Parathyroid adenoma (tissue), 2 donors: Measurements from ENCODE around the gene SEMA4C.

Experiments used
- H2AFZ ChIP-seq: fragments of 300-600 bp; sonication (generic); one replicate; pipeline ENCODE4 v1.7.0; 2017; ENCODE audit warnings: antibody characterized with exemption, mild to moderate bottlenecking
- H3K27ac ChIP-seq: fragments of 300-600 bp; sonication (generic); one replicate; pipeline ENCODE4 v1.7.0; 2017
- H3K27me3 ChIP-seq: fragments of 300-600 bp; sonication (generic); one replicate; pipeline ENCODE4 v1.7.0; 2017; ENCODE audit warnings: low read length; ENCODE audit not compliant: control insufficient read depth, insufficient read depth
- H3K36me3 ChIP-seq: fragments of 300-600 bp; sonication (generic); one replicate; pipeline ENCODE4 v1.7.0; 2017; ENCODE audit warnings: low read length; ENCODE audit not compliant: control insufficient read depth, insufficient read depth
- H3K4me1 ChIP-seq: fragments of 300-600 bp; sonication (generic); one replicate; pipeline ENCODE4 v1.7.0; 2017; ENCODE audit warnings: control low read depth
- H3K4me2 ChIP-seq: fragments of 300-600 bp; sonication (generic); one replicate; pipeline ENCODE4 v1.7.0; 2017; ENCODE audit warnings: low read length
- H3K4me3 ChIP-seq: fragments of 300-600 bp; sonication (generic); one replicate; pipeline ENCODE4 v1.7.0; 2017; ENCODE audit warnings: low read depth, low read length
- H3K79me2 ChIP-seq: fragments of 300-600 bp; sonication (generic); one replicate; pipeline ENCODE4 v1.7.0; 2017; ENCODE audit warnings: control low read depth
- H3K9ac ChIP-seq: fragments of 300-600 bp; sonication (generic); one replicate; pipeline ENCODE4 v1.7.0; 2017; ENCODE audit warnings: mild to moderate bottlenecking
- H3K9me3 ChIP-seq: fragments of 300-600 bp; sonication (generic); one replicate; pipeline ENCODE4 v1.7.0; 2017; ENCODE audit warnings: low read length; ENCODE audit not compliant: control insufficient read depth
- CTCF ChIP-seq: fragments of 300-600 bp; sonication (generic); IDR thresholded peaks from one replicate; pipeline ENCODE4 v1.7.0; 2017; ENCODE audit warnings: antibody characterized with exemption, mild to moderate bottlenecking
- donor health status: primary hyperparathyroidism.

SEMA4C gene

GRCh38 chr2:96878171-96878570 is 8.3 kb upstream of the SEMA4C start:
- Histone ChIP-seq H3K4me2 (no peak overlapping the region), H2AFZ (no peak overlapping the region), H3K79me2 (no peaks in the 10 kb centered on the region), H3K9ac (no peak overlapping the region), H3K9me3 (no peaks in the 10 kb centered on the region), H3K27ac (no peak overlapping the region), H3K4me3 (no peak overlapping the region), H3K4me1 (peaks cover 9% of the 10 kb centered on the region), H3K36me3 (no peaks in the 10 kb centered on the region), H3K27me3 (no peaks in the 10 kb centered on the region)
- TF ChIP-seq CTCF, result no peak

GRCh38 chr2:96877631-96878092 is 7.8 kb upstream of the SEMA4C start:
- Histone ChIP-seq H3K27me3 (no peaks in the 10 kb centered on the region), H3K27ac (no peak overlapping the region), H3K4me3 (no peak overlapping the region), H2AFZ (no peak overlapping the region), H3K9ac (no peak overlapping the region), H3K79me2 (no peaks in the 10 kb centered on the region), H3K9me3 (no peaks in the 10 kb centered on the region), H3K4me1 (peaks cover 9% of the 10 kb centered on the region), H3K36me3 (no peaks in the 10 kb centered on the region), H3K4me2 (no peak overlapping the region)
- TF ChIP-seq CTCF, result no peak

GRCh38 chr2:96877042-96877451 is 7.2 kb upstream of the SEMA4C start:
- Histone ChIP-seq H3K36me3 (no peaks in the 10 kb centered on the region), H2AFZ (no peak overlapping the region), H3K9ac (no peak overlapping the region), H3K79me2 (no peaks in the 10 kb centered on the region), H3K27ac (no peak overlapping the region), H3K4me1 (peaks cover 9% of the 10 kb centered on the region), H3K4me2 (no peak overlapping the region), H3K9me3 (no peaks in the 10 kb centered on the region), H3K27me3 (no peaks in the 10 kb centered on the region), H3K4me3 (no peak overlapping the region)
- TF ChIP-seq CTCF, result no peak

GRCh38 chr2:96876269-96877041 is 6.6 kb upstream of the SEMA4C start:
- Histone ChIP-seq H2AFZ (no peak overlapping the region), H3K36me3 (no peaks in the 10 kb centered on the region), H3K4me1 (peaks cover 9% of the 10 kb centered on the region), H3K27ac (no peak overlapping the region), H3K4me3 (no peak overlapping the region), H3K27me3 (no peaks in the 10 kb centered on the region), H3K4me2 (no peak overlapping the region), H3K9me3 (no peaks in the 10 kb centered on the region), H3K9ac (no peak overlapping the region), H3K79me2 (no peaks in the 10 kb centered on the region)
- TF ChIP-seq CTCF, result no peak
